ENCODE data around the gene FA2H.

The FA2H gene

DNA sequence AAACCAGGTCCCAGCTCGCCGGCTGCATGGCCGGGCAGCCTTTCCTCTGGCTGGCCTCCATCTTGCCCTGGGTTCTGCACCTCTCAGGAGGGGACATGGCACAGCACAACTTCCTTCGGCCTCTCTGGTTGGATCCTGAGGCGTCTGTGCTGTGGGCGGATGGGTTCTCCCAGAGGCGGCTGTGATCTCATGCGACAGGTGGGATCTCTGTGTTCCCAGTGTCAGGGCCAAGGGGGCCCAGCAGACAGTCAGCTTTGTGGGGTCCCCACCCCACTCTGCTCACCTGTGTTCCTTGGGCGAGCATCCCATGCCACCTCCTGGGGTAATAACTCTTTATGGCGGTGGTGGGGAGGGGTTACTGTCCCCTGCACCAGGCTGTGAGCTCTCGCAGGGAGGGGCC, 35.8 kb downstream of the FA2H start:
- DNase-seq (ENCODE audit: low read depth): no peak
- TF ChIP-seq, protein P1, sequence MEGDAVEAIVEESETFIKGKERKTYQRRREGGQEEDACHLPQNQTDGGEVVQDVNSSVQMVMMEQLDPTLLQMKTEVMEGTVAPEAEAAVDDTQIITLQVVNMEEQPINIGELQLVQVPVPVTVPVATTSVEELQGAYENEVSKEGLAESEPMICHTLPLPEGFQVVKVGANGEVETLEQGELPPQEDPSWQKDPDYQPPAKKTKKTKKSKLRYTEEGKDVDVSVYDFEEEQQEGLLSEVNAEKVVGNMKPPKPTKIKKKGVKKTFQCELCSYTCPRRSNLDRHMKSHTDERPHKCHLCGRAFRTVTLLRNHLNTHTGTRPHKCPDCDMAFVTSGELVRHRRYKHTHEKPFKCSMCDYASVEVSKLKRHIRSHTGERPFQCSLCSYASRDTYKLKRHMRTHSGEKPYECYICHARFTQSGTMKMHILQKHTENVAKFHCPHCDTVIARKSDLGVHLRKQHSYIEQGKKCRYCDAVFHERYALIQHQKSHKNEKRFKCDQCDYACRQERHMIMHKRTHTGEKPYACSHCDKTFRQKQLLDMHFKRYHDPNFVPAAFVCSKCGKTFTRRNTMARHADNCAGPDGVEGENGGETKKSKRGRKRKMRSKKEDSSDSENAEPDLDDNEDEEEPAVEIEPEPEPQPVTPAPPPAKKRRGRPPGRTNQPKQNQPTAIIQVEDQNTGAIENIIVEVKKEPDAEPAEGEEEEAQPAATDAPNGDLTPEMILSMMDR (IDR thresholded peaks at IDR 0.05; ENCODE audit: insufficient read depth, low read depth, low read length, missing control alignments): no peak

DNA sequence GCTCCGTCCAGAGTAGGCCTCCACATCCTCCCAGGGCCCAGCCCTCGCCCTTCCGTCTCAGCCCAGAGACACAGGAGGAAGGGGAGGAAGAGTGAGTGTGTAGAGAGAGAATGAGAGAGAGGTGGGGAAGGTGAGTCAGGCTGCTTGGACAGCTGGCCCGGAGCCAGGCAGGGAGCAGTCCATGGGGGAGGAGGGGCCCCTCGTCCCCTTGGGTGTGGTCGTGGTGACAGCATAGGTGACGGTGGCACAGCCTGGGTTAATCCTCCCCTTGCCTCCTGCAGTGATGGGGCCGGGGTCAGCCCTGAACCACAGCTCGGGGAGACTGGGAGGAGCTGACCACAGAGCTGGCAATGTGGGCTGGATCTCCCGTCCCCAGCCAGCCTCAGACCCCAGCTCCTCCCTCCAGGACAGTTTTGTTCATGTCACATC, 36.5 kb downstream of the FA2H start:
- TF ChIP-seq, protein P1 (IDR thresholded peaks at IDR 0.05; ENCODE audit: insufficient read depth, low read depth, low read length, missing control alignments): no peak
- H3K4me3 ChIP-seq (ENCODE audit: low read length): no peak overlapping the region
- peak; percentile 68 for DNase-seq (ENCODE audit: low read depth)

More for the DNA sequence above, 35.8 kb downstream of the FA2H start:
- H3K4me3 ChIP-seq (ENCODE audit: low read length): no peak overlapping the region

DNA sequence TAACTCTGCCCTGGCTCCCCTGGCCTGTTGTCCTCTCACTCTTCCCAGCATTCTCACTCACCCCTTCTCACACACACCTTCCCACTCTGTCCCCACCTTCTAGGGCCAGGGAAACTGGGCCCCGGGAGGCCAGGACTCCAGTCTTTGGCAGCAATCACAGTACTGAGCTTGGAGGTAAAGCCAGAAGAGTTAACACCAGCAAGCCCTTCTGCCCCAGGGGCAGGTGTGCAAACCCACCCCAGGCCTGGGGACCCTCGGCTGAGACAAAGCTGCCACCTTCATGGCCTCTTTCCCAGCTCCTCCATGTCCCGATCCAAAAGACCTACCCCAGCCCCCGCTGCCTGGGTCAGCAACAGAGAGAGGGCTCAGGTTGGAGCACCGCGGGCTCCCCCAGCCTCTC, 37.1 kb downstream of the FA2H start:
- DNase-seq (ENCODE audit: low read depth): no peak
- no peak overlapping the region for H3K4me3 ChIP-seq (ENCODE audit: low read length)
- TF ChIP-seq, protein P1 (IDR thresholded peaks at IDR 0.05; ENCODE audit: insufficient read depth, low read depth, low read length, missing control alignments): no peak

DNA sequence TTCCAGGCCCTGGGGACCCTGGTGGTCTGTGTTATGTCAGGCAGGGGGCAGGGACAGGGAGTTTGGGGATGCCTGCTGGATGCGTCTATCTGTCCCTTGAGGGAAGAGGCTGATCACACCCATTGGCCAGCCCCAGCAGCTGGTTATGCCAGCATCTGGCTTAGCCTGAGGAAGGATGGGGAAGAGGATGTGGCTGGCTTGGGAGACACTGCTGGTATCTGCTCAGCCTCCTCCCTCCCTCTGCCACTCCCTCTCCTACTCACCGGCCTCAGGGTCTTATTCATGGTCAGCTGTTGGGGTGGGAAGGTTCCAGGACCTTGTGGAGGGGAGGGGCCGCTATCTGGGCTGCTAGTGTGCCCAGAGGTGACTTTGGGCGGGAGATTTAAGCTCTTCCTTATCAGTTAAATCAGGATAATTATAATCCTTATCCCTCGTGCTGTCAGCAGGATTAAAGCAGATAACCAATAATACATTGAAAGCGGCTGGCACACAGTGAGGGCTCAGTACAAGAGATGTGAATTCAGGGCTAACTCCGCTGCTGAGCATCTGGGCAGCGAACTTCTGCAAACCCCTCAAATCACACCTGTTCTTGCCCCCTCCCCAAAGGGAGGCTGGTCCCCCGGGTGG, 38.0 kb downstream of the FA2H start:
- DNase-seq (ENCODE audit: low read depth): peak; percentile 20
- TF ChIP-seq, protein P1 (IDR thresholded peaks at IDR 0.05; ENCODE audit: insufficient read depth, low read depth, low read length, missing control alignments): no peak
- H3K4me3 ChIP-seq (ENCODE audit: low read length): no peak overlapping the region

DNA sequence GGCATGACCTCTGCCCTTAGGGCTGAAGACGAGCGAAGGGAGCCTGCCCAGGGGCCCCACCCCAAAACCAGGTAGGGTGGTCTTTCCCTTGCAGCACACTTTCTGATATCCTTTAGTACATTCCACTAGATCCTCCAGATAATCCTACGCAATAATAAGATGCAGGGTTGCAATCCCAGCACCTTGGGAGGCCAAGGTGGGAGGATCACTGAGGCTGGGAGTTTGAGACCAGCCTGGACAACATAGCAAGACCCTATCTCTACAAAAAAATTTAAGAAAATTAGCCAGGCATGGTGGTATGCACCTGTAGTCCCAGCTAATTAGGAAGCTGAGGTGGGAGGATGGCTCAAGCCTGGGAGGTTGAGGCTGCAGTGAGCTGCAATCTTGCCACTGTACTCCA, 39.1 kb downstream of the FA2H start:
- DNase-seq (ENCODE audit: low read depth): no peak
- TF ChIP-seq, protein P1 (IDR thresholded peaks at IDR 0.05; ENCODE audit: insufficient read depth, low read depth, low read length, missing control alignments): no peak
- no peak overlapping the region for H3K4me3 ChIP-seq (ENCODE audit: low read length)

DNA sequence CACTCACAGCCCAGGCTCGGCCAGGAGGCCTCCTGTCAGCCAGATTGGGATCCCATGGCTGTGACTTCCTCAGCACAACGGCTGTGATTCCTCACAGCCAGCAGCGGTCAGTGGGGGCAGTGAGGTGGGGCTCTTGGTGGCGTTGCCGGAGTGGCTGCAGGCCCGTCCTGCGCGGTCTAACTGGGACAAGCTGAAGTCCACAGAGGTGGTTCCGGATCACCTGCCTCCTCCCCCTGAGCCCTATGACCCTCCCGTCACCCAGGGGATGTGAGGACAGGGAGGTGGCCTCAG, 39.5 kb downstream of the FA2H start:
- no peak overlapping the region for H3K4me3 ChIP-seq (ENCODE audit: low read length)
- DNase-seq (ENCODE audit: low read depth): no peak
- TF ChIP-seq, protein P1 (IDR thresholded peaks at IDR 0.05; ENCODE audit: insufficient read depth, low read depth, low read length, missing control alignments): no peak
